Adipose tissue (tissue), 3 donors: ENCODE data around the gene RABGAP1L. TPM values are rescaled to one million over a fixed set of nuclear protein-coding genes. Genes with fewer than 3 reads are reported as not detected.
"Not testable (repeated sequence)": the region's sequence is repeated elsewhere in the genome, so short reads cannot be mapped to it uniquely, and the experiment has no call there.

ENCODE experiments used
- H3K27ac ChIP-seq: one replicate; pipeline ENCODE4 v1.5.1; 2013; ENCODE audit warnings: low read depth, low read length
- whole genome bisulfite sequencing, 3 donors: extraction: QIAGEN DNeasy Blood & Tissue Kit; methylation state at CpG; one replicate each; pipeline ENCODE4 v1.1.7; 2013; 5-methylcytosine and 5-hydroxymethylcytosine counted together
- polyA plus RNA-seq, 3 donors: library from polyadenylated mRNA; stranded (reverse); fragments of 200-250 nt; gene quantifications; one replicate each; pipeline ENCODE4 v1.2.3, GENCODE V29; 2013
- donor health status: healthy with polysubstance abuse.
- donor health status: Bipolar disorder and iron deficiency.
- donor health status: healthy.

The RABGAP1L gene
- polyA plus RNA-seq, 3 donors, result 7.6 to 13.5 (median 10.3) TPM

GRCh38 chr1:174818014-174818616 is 658.8 kb downstream of the RABGAP1L start:
- no peak overlapping the region for H3K27ac ChIP-seq
- 68 to 85% (median 80%) methylated on average over 4 of the region's 4 CpGs for WGBS, 3 donors

GRCh38 chr1:174818951-174819350 is 659.6 kb downstream of the RABGAP1L start:
- WGBS, 3 donors, result 88 to 100% (median 98%) methylated on average over 1 of the region's 1 CpG
- H3K27ac ChIP-seq, result no peak overlapping the region

- no peak overlapping the region for H3K27ac ChIP-seq
Measured at GRCh38 chr1:174819596-174819995, 660.3 kb downstream of the RABGAP1L start.

- 69 to 81% (median 77%) methylated on average over 4 of the region's 4 CpGs for WGBS, 3 donors
- H3K27ac ChIP-seq, result no peak overlapping the region
Measured at GRCh38 chr1:174825127-174825526, 665.8 kb downstream of the RABGAP1L start.

- WGBS, 3 donors, result 86 to 94% (median 88%) methylated on average over 5 of the region's 5 CpGs
- no peak overlapping the region for H3K27ac ChIP-seq
Measured at GRCh38 chr1:174825806-174826205, 666.5 kb downstream of the RABGAP1L start.

- no peak overlapping the region for H3K27ac ChIP-seq
- WGBS, 3 donors, result 87 to 91% (median 89%) methylated on average over 3 of the region's 3 CpGs
Measured at GRCh38 chr1:174828264-174828663, 668.9 kb downstream of the RABGAP1L start.

- WGBS, 3 donors, result 91 to 97% (median 91%) methylated on average over 1 of the region's 1 CpG
Measured at GRCh38 chr1:174829990-174830389, 670.7 kb downstream of the RABGAP1L start.

GRCh38 chr1:174836543-174836942 is 677.2 kb downstream of the RABGAP1L start:
- 89 to 96% (median 94%) methylated on average over 4 of the region's 4 CpGs for WGBS, 3 donors

More at GRCh38 chr1:174829990-174830389, 670.7 kb downstream of the RABGAP1L start:
- H3K27ac ChIP-seq, result no peak overlapping the region

GRCh38 chr1:174837386-174837785 is 678.1 kb downstream of the RABGAP1L start:
- no peak overlapping the region for H3K27ac ChIP-seq

More at GRCh38 chr1:174836543-174836942, 677.2 kb downstream of the RABGAP1L start:
- H3K27ac ChIP-seq, result no peak overlapping the region

GRCh38 chr1:174839211-174839610 is 679.9 kb downstream of the RABGAP1L start:
- WGBS, 3 donors, result 92 to 96% (median 93%) methylated on average over 1 of the region's 1 CpG
- H3K27ac ChIP-seq, result no peak overlapping the region

- H3K27ac ChIP-seq, result no peak overlapping the region
- WGBS, 3 donors, result 24 to 34% (median 32%) methylated on average over 1 of the region's 1 CpG
Measured at GRCh38 chr1:174841747-174842146, 682.4 kb downstream of the RABGAP1L start.

- WGBS, 3 donors, result 80 to 93% (median 91%) methylated on average over 7 to 20 of the region's 36 CpGs
- not testable (repeated sequence) for H3K27ac ChIP-seq
Measured at GRCh38 chr1:174848593-174849560, 689.6 kb downstream of the RABGAP1L start.

- 68 to 91% (median 89%) methylated on average over 1 of the region's 1 CpG for WGBS, 3 donors
- no peak overlapping the region for H3K27ac ChIP-seq
Measured at GRCh38 chr1:174850726-174851125, 691.4 kb downstream of the RABGAP1L start.

GRCh38 chr1:174858301-174858700 is 699.0 kb downstream of the RABGAP1L start:
- WGBS, 3 donors, result 91 to 95% (median 94%) methylated on average over 1 of the region's 1 CpG

GRCh38 chr1:174870319-174870718 is 711.0 kb downstream of the RABGAP1L start:
- no peak overlapping the region for H3K27ac ChIP-seq
- 62 to 94% (median 80%) methylated on average over 1 of the region's 1 CpG for WGBS, 3 donors

More at GRCh38 chr1:174858301-174858700, 699.0 kb downstream of the RABGAP1L start:
- H3K27ac ChIP-seq, result no peak overlapping the region

- no peak overlapping the region for H3K27ac ChIP-seq
Measured at GRCh38 chr1:174871886-174872285, 712.6 kb downstream of the RABGAP1L start.

GRCh38 chr1:174872615-174873058 is 713.3 kb downstream of the RABGAP1L start:
- H3K27ac ChIP-seq, result no peak overlapping the region
- 93 to 99% (median 96%) methylated on average over 2 of the region's 2 CpGs for WGBS, 3 donors

More at GRCh38 chr1:174871886-174872285, 712.6 kb downstream of the RABGAP1L start:
- 60 to 81% (median 63%) methylated on average over 2 of the region's 2 CpGs for WGBS, 3 donors

- no peak overlapping the region for H3K27ac ChIP-seq
- WGBS, 3 donors, result 19 to 55% (median 47%) methylated on average over 11 of the region's 11 CpGs
Measured at GRCh38 chr1:174874331-174875053, 715.2 kb downstream of the RABGAP1L start.

GRCh38 chr1:174875306-174875705 is 716.0 kb downstream of the RABGAP1L start:
- no peak overlapping the region for H3K27ac ChIP-seq
- 21 to 81% (median 77%) methylated on average over 4 of the region's 4 CpGs for WGBS, 3 donors
